Transverse colon (tissue), 4 donors: ENCODE results near the gene GPR26. TPM values are rescaled to one million over a fixed set of nuclear protein-coding genes. Genes with fewer than 3 reads are reported as not detected.

Experiments
- DNase-seq: peaks from one replicate; pipeline ENCODE4 v3.0.0-alpha.2; 2019
- H3K27ac ChIP-seq, 4 donors: fragments of 200-600 bp; sonication (generic); 2 replicates each; pipeline ENCODE4 v1.5.1; 2016 to 2018; ENCODE audit warnings: inconsistent platforms in 4 of 4
- H3K27me3 ChIP-seq: fragments of 200-600 bp; sonication (generic); 2 replicates; pipeline ENCODE4 v1.5.1; 2017; ENCODE audit warnings: inconsistent platforms
- H3K36me3 ChIP-seq, 4 donors: fragments of 200-600 bp; sonication (generic); 2 replicates each; pipeline ENCODE4 v1.5.1; 2017 to 2019; ENCODE audit warnings: inconsistent platforms in 4 of 4
- H3K4me1 ChIP-seq, 4 donors: fragments of 200-600 bp; sonication (generic); 2 replicates each; pipeline ENCODE4 v1.5.1; 2017 to 2020; ENCODE audit warnings: inconsistent platforms in 4 of 4
- H3K4me3 ChIP-seq, 4 donors: fragments of 200-600 bp; sonication (generic); 1 replicate in 1 of 4; 2 replicates in 3 of 4; pipeline versions ENCODE4 v1.5.1 to v1.6.1; 2017 to 2019; ENCODE audit warnings: inconsistent platforms in 4 of 4
- H3K9me3 ChIP-seq, 2 donors: fragments of 200-600 bp; sonication (generic); 2 replicates each; pipeline ENCODE4 v1.5.1; 2017 to 2019; ENCODE audit warnings: inconsistent platforms in 2 of 2
- EP300 ChIP-seq: sonication (generic); formaldehyde crosslinking; IDR thresholded peaks from one replicate; pipeline ENCODE4 v1.6.1; 2017; ENCODE audit warnings: antibody characterized with exemption, low read depth
- POLR2A ChIP-seq: fragments of 450-650 bp; IDR thresholded peaks from one replicate; pipeline ENCODE4 v1.6.1; 2016; ENCODE audit warnings: antibody characterized with exemption, mild to moderate bottlenecking, moderate library complexity
- POLR2AphosphoS5 ChIP-seq, 3 donors: sonication (generic); formaldehyde crosslinking; IDR thresholded peaks; one replicate each; pipeline ENCODE4 v1.6.1; 2016; ENCODE audit warnings: antibody characterized with exemption in 3 of 3
- WGBS, 2 donors: methylation state at CpG; one replicate each; pipeline ENCODE4 v1.1.5; 2018; ENCODE audit warnings: low coverage in 1 of 2; 5-methylcytosine and 5-hydroxymethylcytosine counted together
- in situ Hi-C, 4 donors: fragments of 200-750 bp; cut with MboI; loops; one replicate each; pipeline versions ENCODE4 v1.15.0 to v1.15.1; 2017; ENCODE audit warnings: low sequenced_read_pairs in 3 of 4, low pct_ligation_motif_present in 1 of 4, low pct_unique_long_range_greater_than_20kb in 1 of 4
- intact Hi-C: fragments of 100-400 bp; cut with DNase I; formaldehyde crosslinking; loops from one replicate; pipeline ENCODE4 v1.15.1; 2023; ENCODE audit warnings: low total_unique reads
- total RNA-seq, 4 donors: library from RNA; depleted of rRNA; stranded (reverse); fragments of >200 nt; gene quantifications; one replicate each; pipeline ENCODE4 v1.1.0, GENCODE V29; 2016
- TF ChIP-seq, protein P1 (sequence below), 5 experiments: fragments of 200-600 bp in 3 of 5; fragments of 450-650 bp in 2 of 5; sonication (generic) in 3 of 5; IDR thresholded peaks; 1 replicate in 2 of 5; 2 replicates in 3 of 5; pipeline ENCODE4 v1.5.1; 2016 to 2017; ENCODE audit warnings: antibody characterized with exemption in 5 of 5, inconsistent platforms in 3 of 5, mild to moderate bottlenecking in 2 of 5, moderate library complexity in 1 of 5

GPR26 gene, protein sequence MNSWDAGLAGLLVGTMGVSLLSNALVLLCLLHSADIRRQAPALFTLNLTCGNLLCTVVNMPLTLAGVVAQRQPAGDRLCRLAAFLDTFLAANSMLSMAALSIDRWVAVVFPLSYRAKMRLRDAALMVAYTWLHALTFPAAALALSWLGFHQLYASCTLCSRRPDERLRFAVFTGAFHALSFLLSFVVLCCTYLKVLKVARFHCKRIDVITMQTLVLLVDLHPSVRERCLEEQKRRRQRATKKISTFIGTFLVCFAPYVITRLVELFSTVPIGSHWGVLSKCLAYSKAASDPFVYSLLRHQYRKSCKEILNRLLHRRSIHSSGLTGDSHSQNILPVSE
- not detected for total RNA-seq

DNA sequence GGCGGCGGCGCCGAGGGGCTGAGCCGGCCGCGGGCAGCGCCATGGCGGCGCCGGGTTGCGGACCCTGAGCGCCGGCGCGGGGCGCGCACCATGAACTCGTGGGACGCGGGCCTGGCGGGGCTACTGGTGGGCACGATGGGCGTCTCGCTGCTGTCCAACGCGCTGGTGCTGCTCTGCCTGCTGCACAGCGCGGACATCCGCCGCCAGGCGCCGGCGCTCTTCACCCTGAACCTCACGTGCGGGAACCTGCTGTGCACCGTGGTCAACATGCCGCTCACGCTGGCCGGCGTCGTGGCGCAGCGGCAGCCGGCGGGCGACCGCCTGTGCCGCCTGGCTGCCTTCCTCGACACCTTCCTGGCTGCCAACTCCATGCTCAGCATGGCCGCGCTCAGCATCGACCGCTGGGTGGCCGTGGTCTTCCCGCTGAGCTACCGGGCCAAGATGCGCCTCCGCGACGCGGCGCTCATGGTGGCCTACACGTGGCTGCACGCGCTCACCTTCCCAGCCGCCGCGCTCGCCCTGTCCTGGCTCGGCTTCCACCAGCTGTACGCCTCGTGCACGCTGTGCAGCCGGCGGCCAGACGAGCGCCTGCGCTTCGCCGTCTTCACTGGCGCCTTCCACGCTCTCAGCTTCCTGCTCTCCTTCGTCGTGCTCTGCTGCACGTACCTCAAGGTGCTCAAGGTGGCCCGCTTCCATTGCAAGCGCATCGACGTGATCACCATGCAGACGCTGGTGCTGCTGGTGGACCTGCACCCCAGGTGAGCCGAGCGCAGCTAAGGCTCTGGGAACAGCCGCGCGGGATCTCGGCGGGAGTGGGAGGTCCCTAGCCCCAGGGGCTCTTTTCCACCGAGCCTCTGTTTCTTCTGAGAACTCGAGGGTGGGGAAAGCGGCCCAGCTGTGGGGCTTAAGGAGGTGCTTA lies at the start of gene GPR26:
Gene GPR26, plus strand, starts transcription at position 38 of the 919 bp plus-strand sequence. Its CDS starts 53 bp downstream, at position 91.
- H3K27ac ChIP-seq, result no peak within 1 kb of the TSS
- no peak for DNase-seq
- 76 to 83% methylated on average over 31 to 86 of the region's 101 CpGs for WGBS, 2 donors
- intact Hi-C loops, result no loop called here
- in situ Hi-C loops, result no loop called here
- no peaks in the 10 kb centered on the region for H3K4me1 ChIP-seq
- H3K36me3 ChIP-seq, result no peaks in the 10 kb centered on the region
- TF ChIP-seq EP300, result no peak
- TF ChIP-seq POLR2AphosphoS5 (IDR thresholded peaks at IDR 0.05), result no peak
- H3K9me3 ChIP-seq, result no peaks in the 10 kb centered on the region
- H3K27me3 ChIP-seq, result peaks cover 57% of the 10 kb centered on the region
- H3K4me3 ChIP-seq, result no peak within 1 kb of the TSS

DNA sequence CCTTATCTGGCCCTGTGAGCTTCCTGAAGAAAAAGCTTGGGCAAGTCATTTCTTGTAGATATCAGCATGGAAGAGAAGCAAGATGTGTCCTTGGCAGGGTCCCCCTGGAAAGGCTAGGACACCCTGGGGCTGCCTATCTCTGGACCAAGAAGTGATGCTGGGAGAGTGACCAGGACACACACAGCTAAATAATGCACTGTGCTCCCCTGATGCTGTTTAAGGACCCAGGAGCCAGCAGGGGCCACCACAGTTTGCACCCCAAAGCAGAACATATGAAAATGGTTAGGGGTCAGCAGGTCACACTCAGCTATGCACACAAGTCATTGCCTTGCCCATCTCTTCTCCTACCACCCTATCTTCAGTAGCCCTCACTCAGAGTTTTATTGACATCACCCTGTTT lies 47.9 kb upstream of the GPR26 start:
- Histone ChIP-seq H3K27ac (no peak overlapping the region), H3K4me1 (no peaks in the 10 kb centered on the region), H3K36me3 (no peaks in the 10 kb centered on the region), H3K4me3 (no peak overlapping the region), H3K9me3 (no peaks in the 10 kb centered on the region), H3K27me3 (peaks cover 3% of the 10 kb centered on the region)
- in situ Hi-C loops, result no loop called here
- DNase-seq, result no peak
- TF ChIP-seq, protein P1, sequence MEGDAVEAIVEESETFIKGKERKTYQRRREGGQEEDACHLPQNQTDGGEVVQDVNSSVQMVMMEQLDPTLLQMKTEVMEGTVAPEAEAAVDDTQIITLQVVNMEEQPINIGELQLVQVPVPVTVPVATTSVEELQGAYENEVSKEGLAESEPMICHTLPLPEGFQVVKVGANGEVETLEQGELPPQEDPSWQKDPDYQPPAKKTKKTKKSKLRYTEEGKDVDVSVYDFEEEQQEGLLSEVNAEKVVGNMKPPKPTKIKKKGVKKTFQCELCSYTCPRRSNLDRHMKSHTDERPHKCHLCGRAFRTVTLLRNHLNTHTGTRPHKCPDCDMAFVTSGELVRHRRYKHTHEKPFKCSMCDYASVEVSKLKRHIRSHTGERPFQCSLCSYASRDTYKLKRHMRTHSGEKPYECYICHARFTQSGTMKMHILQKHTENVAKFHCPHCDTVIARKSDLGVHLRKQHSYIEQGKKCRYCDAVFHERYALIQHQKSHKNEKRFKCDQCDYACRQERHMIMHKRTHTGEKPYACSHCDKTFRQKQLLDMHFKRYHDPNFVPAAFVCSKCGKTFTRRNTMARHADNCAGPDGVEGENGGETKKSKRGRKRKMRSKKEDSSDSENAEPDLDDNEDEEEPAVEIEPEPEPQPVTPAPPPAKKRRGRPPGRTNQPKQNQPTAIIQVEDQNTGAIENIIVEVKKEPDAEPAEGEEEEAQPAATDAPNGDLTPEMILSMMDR (IDR thresholded peaks at IDR 0.05), result no peak
- TF ChIP-seq EP300 (no peak), POLR2A (no peak), POLR2AphosphoS5 (IDR thresholded peaks at IDR 0.05) (no peak)
- intact Hi-C loops, result no loop called here

DNA sequence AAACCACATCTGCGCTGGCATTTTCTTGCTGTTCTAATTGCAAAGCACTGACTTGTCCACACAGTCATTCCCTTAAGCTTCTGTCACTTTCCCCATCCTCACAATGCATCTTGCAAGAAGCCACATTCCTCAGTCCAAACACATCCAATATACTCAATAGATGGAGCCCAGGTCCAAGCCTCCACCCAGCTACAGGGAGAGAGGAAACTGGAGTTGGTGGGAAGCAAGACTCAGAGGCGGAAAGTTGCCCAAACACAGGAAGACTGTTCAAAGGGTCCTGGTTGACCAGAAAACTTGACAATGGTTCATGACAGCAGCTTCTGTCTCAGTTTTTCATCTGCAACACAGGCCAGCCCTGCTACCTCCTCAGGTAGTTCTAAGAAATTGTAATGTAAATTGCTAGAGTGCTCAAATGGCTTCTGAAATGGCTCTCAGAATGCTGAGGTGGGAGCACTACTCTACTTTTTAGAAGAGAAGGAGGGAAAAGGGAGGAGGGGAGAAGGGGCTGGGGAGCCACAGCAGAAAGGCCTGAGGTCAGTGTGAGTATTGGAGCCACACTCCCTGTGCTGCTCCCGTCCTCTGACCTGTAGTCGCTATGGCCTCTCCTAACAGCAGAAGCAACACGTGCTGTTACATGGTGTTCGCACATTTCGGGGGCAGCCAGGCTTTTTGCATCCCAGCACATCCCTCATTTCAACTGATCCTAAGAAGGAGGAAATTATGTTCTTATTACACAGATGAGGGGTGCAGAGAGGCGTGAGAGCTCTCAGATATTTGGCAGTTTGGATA lies 46.9 kb upstream of the GPR26 start:
- no peaks in the 10 kb centered on the region for H3K4me1 ChIP-seq
- H3K4me3 ChIP-seq, result no peak overlapping the region
- DNase-seq, result no peak
- H3K27me3 ChIP-seq, result peaks cover 3% of the 10 kb centered on the region
- TF ChIP-seq POLR2AphosphoS5 (IDR thresholded peaks at IDR 0.05) (no peak), EP300 (no peak), POLR2A (no peak)
- TF ChIP-seq, protein P1 (IDR thresholded peaks at IDR 0.05), result no peak
- in situ Hi-C loops (no loop called here), intact Hi-C loops (no loop called here)
- H3K36me3 ChIP-seq, result no peaks in the 10 kb centered on the region
- no peak overlapping the region for H3K27ac ChIP-seq
- H3K9me3 ChIP-seq, result no peaks in the 10 kb centered on the region
- WGBS, 2 donors, result 80 to 88% methylated on average over 1 to 8 of the region's 8 CpGs

DNA sequence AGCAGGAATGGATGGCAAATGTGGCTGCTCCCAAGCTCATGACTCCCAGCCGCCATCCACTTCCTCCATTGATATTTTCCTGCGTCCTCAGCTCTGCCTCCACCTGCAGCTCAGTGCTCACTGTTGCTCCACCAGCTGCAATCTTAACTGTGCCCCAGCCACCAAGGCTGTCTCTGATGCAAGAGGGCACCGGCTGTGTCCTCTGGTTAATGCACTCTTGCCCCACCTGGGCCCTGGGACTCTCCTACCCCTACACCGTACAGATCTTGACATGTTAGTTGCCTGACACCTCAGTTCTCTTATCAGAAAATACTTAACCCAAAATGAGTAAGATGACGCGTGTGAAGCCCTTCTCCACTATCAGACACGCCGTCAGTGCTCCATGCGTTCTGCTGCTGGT lies 45.5 kb upstream of the GPR26 start:
- H3K4me1 ChIP-seq, result no peaks in the 10 kb centered on the region
- TF ChIP-seq EP300, result no peak
- no peak for TF ChIP-seq POLR2AphosphoS5 (IDR thresholded peaks at IDR 0.05)
- whole genome bisulfite sequencing, 2 donors, result 75 to 83% methylated on average over 6 to 9 of the region's 9 CpGs
- in situ Hi-C loops (no loop called here), intact Hi-C loops (no loop called here)
- no peak overlapping the region for H3K27ac ChIP-seq
- H3K27me3 ChIP-seq, result no peaks in the 10 kb centered on the region
- no peaks in the 10 kb centered on the region for H3K9me3 ChIP-seq
- H3K4me3 ChIP-seq, result no peak overlapping the region
- no peaks in the 10 kb centered on the region for H3K36me3 ChIP-seq
- no peak for DNase-seq
